GM19395 (cell line): ENCODE results near the gene PPM1K.

Experiments used
- ATAC-seq: cut with Tn5 transposase; IDR thresholded peaks from one replicate; pipeline ENCODE4 v1.9.1; 2021; ENCODE audit warnings: mild to moderate bottlenecking, moderate library complexity; ENCODE audit not compliant: unreplicated experiment

The PPM1K gene

DNA sequence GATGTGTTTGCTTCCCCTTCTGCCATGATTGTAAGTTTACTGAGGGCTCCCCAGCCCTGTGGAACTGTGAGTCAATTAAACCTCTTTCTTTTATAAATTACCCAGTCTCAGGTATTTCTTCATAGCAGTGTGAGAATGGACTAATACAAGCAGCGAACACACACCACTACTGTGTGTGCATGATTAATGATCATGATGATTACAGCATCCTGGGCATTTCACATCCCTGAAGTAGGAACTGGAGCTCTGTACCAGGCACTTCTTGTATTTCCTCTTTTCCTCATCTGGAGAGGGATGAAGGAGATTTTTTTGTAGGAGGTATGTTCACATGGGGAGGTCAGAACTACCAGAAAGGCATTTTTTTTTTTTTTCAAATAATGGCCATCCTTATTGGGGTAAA, 60.8 kb downstream of the PPM1K start:
- no peak for ATAC-seq

DNA sequence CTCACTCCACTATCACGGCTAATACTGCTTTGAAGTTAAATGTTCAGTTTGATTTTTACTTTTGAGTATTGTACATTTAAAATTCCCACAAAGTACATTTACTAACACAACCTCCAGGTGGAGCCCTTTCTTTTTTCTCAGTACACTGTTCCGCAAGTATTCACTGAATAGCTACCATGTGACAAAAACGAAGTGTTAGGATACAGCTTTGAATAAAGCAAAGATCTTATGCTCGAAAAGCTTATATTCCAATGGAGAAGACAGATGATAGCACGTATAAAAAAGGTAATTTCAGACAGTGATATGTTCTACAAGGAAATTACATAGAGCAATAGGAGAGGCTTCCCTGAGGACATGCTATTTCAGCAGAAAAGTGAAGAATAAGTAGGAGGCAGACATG, 65.3 kb downstream of the PPM1K start:
- peak; percentile 92 for ATAC-seq

DNA sequence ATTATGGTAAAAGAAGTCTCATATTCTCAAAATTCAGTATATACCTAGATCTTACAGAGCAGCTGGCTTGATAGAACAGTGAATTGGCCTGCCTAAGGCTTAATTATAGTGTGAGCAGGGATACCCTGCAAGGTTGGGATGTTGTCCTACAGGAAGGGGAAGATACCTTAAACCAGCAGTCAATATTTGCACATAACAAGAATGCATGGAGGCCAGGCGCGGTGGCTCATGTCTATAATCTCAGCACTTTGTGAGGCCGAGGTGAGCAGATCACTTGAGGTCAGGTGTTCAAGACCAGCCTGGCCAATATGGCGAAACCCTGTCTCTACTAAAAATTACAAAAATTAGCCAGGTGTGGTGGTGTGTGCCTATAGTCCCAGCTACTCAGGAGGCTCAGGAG, 67.2 kb downstream of the PPM1K start:
- ATAC-seq, result no peak

DNA sequence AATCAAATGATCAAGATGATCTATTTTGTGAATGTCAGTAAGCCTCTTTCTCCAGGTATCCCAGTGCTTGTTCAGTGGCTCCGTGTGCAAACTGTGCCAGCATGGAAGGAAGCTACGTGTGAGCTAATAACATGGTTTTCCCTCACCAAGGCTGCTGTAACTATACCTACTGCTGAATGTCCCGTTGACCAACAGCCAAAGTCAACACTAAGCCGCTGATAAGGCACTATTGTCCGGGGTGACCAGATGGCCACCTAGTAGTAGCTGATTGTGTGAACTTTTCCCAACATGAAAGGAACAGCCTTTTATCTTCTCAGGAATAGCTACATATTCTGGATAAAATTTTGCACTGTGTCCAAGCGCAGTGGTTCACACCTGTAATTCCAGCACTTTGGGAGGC, 68.0 kb downstream of the PPM1K start:
- ATAC-seq, result no peak

DNA sequence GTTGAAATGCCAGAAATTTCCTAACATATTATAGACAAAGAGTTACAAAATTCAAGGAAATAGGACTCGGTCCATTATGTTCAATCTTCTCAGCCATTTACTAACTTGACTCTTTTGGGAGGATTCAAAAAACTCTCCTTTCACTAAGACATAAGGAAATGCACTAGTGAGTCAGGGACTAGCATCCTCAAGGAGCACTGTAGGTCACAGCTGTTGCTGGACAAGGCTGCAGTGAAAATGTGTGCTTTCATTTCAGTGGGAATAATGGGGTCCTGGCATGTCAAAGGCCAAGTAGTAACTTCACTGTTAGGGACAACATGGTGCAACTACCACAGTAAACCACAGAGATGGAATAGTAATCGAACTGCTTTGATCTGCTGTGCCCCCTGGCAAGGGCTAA, 69.0 kb downstream of the PPM1K start:
- no peak for ATAC-seq

DNA sequence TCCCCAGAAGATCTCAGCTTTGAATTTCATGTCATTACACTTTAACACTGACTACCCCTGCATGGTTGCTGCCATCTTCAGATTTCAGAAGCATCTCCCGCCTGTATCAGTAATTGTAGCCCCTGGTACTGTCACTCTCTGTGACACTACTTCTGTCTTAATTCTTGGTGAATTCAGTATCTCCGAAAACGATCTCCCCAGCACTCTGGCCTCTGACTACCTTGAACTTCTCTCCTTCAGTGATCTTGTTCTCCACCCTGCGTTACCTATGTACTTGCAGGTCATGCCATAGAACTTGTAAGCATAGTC, 72.2 kb downstream of the PPM1K start:
- ATAC-seq, result peak; percentile 27

DNA sequence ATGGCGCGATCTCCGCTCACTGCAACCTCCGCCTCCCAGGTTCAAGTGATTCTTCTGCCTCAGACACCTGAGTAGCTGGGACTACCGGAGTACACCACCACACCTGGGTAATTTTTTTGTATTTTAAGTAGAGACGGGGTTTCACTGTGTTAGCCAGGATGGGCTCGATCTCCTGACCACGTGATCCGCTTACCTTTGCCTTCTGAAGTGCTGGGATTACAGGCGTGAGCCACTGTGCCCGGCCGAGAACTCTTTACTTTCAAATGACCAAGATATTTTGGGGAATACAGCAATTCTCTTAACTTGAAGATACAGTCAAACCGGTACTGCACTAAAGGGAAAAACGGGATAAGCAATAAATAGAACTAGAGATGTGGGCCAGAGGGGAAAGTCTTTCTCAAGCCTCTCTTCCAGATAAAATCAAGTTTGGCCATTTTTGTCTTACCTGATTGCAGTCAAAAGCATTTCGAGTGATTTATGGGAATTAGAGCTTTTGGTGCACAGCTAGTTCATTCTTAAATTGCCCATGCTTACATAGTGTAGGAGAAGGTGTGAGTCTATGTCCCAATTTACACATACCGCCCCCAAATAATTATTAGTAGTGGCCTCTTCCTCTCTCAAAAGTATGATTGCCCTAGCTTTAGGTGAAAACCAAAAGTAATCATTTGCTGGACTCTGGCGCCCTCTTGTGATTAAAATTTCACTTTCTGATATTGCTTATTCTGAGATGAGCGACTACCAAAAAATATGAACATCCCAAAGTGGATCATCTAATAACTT, 72.7 kb downstream of the PPM1K start:
- peak; percentile 70 for ATAC-seq

DNA sequence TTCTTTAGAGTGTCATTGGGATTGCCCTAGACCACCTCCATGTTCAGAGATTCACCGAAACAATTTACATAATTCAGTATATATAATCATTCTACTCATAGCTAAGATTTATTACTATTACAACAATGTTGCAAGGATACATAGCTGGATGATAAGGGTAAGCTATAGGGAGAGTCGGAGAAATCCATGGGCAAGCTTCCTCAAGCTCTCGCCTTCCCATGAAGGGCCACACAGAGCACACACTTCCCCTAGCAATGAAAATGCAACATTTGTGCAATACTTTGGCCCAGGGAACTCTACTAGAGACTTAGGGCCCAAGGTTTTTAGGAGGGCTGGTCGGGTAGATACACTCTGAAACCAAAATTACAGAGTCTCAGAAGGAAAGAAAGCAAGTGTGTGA, 76.2 kb downstream of the PPM1K start:
- ATAC-seq, result no peak
